Suprapubic skin (tissue), 3 donors: Measurements from ENCODE around the gene EPX.

Source experiments
- POLR2A ChIP-seq, 2 donors: fragments of 450-650 bp; IDR thresholded peaks; one replicate each; pipeline ENCODE4 v1.6.1; 2017; ENCODE audit warnings: antibody characterized with exemption in 2 of 2, mild to moderate bottlenecking in 2 of 2, moderate library complexity in 2 of 2
- TF ChIP-seq, protein P1 (sequence below), 2 donors: fragments of 200-600 bp in 1 of 2; fragments of 450-650 bp in 1 of 2; sonication (generic) in 1 of 2; IDR thresholded peaks; one replicate each; pipeline ENCODE4 v1.5.1; 2016 to 2019; ENCODE audit warnings: antibody characterized with exemption in 2 of 2, mild to moderate bottlenecking in 1 of 2, moderate library complexity in 1 of 2

DNA sequence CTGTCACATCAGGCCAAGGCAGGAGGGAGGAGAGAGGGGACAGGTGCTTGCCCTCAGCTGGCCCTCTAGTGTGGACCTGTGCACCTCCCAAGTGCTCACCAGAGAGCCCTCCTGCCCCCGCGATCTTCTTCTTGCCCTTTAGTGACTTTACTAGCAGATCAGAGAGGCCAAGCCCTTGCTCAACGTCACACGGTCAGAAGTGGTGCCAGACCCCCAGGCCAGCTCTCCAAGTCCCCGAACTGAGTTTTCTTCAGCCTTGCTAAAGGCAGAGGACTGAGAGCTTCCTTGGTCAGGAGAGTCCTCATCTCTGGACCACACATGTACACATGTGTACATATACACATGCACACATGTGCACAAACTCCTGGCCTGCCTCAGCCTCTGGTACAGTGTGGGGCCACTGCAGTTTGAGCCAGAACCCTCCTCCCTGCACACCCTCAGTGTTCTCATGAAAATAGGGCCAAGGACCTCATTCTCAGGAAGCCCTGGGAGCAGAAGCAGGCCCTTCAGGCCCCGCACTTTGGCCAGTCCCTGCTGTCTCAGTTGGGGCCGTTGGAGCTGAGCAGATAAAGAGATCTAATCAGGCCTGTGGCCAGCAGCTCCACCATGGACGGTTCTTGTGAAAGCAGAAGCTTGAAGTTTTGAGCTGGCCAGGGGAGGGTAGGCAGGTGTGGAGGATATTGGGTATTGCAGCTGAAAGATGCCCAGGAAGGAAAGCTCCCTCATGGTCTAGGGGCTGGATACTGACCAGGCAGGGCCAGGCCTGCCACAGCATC lies 7.4 kb upstream of the EPX start:
- no peak for TF ChIP-seq POLR2A (IDR thresholded peaks at IDR 0.05)
- TF ChIP-seq, protein P1, sequence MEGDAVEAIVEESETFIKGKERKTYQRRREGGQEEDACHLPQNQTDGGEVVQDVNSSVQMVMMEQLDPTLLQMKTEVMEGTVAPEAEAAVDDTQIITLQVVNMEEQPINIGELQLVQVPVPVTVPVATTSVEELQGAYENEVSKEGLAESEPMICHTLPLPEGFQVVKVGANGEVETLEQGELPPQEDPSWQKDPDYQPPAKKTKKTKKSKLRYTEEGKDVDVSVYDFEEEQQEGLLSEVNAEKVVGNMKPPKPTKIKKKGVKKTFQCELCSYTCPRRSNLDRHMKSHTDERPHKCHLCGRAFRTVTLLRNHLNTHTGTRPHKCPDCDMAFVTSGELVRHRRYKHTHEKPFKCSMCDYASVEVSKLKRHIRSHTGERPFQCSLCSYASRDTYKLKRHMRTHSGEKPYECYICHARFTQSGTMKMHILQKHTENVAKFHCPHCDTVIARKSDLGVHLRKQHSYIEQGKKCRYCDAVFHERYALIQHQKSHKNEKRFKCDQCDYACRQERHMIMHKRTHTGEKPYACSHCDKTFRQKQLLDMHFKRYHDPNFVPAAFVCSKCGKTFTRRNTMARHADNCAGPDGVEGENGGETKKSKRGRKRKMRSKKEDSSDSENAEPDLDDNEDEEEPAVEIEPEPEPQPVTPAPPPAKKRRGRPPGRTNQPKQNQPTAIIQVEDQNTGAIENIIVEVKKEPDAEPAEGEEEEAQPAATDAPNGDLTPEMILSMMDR (IDR thresholded peaks at IDR 0.05) = no peak
